SK-N-SH treated with all-trans-retinoic acid at 6 μM for 48 hours (cell line): ENCODE measurements around the gene SCRT2.

ENCODE experiments used
- ATAC-seq: fragments of 200-7000 bp; cut with Tn5 transposase; 3 replicates; pipeline ENCODE4 v1.9.1; 2020; ENCODE audit warnings: mild to moderate bottlenecking, moderate library complexity
- ARNTL ChIP-seq: fragments of 450-650 bp; formaldehyde crosslinking; IDR thresholded peaks from 2 replicates; pipeline ENCODE4 v1.5.0; 2020; ENCODE audit warnings: low read depth, mild to moderate bottlenecking, moderate library complexity, borderline replicate concordance
- BACH2 ChIP-seq: fragments of 250-450 bp; sonication (Bioruptor Pico); IDR thresholded peaks from 2 replicates; pipeline ENCODE4 v1.9.0; 2021; ENCODE audit warnings: mild to moderate bottlenecking, borderline replicate concordance
- CREB5 ChIP-seq: fragments of 250-450 bp; sonication (Bioruptor Pico); IDR thresholded peaks from 2 replicates; pipeline ENCODE4 v1.5.1; 2020; ENCODE audit warnings: low read depth, mild to moderate bottlenecking, moderate library complexity
- CSDC2 ChIP-seq: fragments of 250-450 bp; sonication (Bioruptor Pico); IDR thresholded peaks from 2 replicates; pipeline ENCODE4 v1.5.0; 2020; ENCODE audit warnings: mild to moderate bottlenecking, moderate library complexity
- ESRRG ChIP-seq: fragments of 250-450 bp; sonication (Bioruptor Pico); IDR thresholded peaks from 2 replicates; pipeline ENCODE4 v1.6.1; 2021; ENCODE audit warnings: mild to moderate bottlenecking
- GLIS3 ChIP-seq: fragments of 250-450 bp; sonication (Bioruptor Pico); IDR thresholded peaks from 2 replicates; pipeline ENCODE4 v1.5.0; 2020; ENCODE audit warnings: mild to moderate bottlenecking, moderate library complexity
- ISL1 ChIP-seq: fragments of 250-450 bp; sonication (Bioruptor Pico); IDR thresholded peaks from 2 replicates; pipeline ENCODE4 v2.1.2; 2022; ENCODE audit warnings: mild to moderate bottlenecking, moderate library complexity
- OSR1 ChIP-seq: fragments of 250-450 bp; sonication (Bioruptor Pico); IDR thresholded peaks from 2 replicates; pipeline ENCODE4 v1.8.0; 2022; ENCODE audit warnings: moderate library complexity, mild to moderate bottlenecking, inconsistent platforms
- PATZ1 ChIP-seq: fragments of 250-450 bp; sonication (Bioruptor Pico); IDR thresholded peaks from 2 replicates; pipeline ENCODE4 v1.8.0; 2020; ENCODE audit warnings: mild to moderate bottlenecking, moderate library complexity, borderline replicate concordance
- PPARA ChIP-seq: fragments of 250-450 bp; sonication (Bioruptor Pico); IDR thresholded peaks from 2 replicates; pipeline ENCODE4 v1.5.0; 2020; ENCODE audit warnings: mild to moderate bottlenecking, borderline replicate concordance
- RARB ChIP-seq: fragments of 250-450 bp; sonication (Bioruptor Pico); IDR thresholded peaks from 2 replicates; pipeline ENCODE4 v1.8.0; 2021; ENCODE audit warnings: mild to moderate bottlenecking, moderate library complexity
- SNAI2 ChIP-seq: fragments of 250-450 bp; sonication (Bioruptor Pico); IDR thresholded peaks from 2 replicates; pipeline ENCODE4 v1.5.0; 2020; ENCODE audit warnings: mild to moderate bottlenecking, moderate library complexity
- TCF4 ChIP-seq: fragments of 250-450 bp; sonication (Bioruptor Pico); IDR thresholded peaks from 2 replicates; pipeline ENCODE4 v1.8.0; 2021; ENCODE audit warnings: mild to moderate bottlenecking, moderate library complexity, borderline replicate concordance
- TOX ChIP-seq: fragments of 250-450 bp; sonication (Bioruptor Pico); IDR thresholded peaks from 2 replicates; pipeline ENCODE4 v1.8.0; 2021; ENCODE audit warnings: mild to moderate bottlenecking, moderate library complexity, borderline replicate concordance
- TSHZ2 ChIP-seq: fragments of 250-450 bp; sonication (Bioruptor Pico); IDR thresholded peaks from 2 replicates; pipeline ENCODE4 v1.5.0; 2020; ENCODE audit warnings: mild to moderate bottlenecking, moderate library complexity
- ZFP3 ChIP-seq: fragments of 250-450 bp; sonication (Bioruptor Pico); IDR thresholded peaks from 2 replicates; pipeline ENCODE4 v1.5.0; 2020; ENCODE audit warnings: mild to moderate bottlenecking, moderate library complexity
- ZFP30 ChIP-seq: fragments of 450-650 bp; formaldehyde crosslinking; IDR thresholded peaks from 2 replicates; pipeline ENCODE4 v1.5.0; 2022; ENCODE audit warnings: mild to moderate bottlenecking, moderate library complexity
- ZNF565 ChIP-seq: fragments of 450-650 bp; formaldehyde crosslinking; conservative IDR thresholded peaks from 2 replicates; pipeline ENCODE4 v1.5.0; 2020; ENCODE audit warnings: low read depth, mild to moderate bottlenecking, moderate library complexity
- ZNF70 ChIP-seq: fragments of 450-650 bp; formaldehyde crosslinking; IDR thresholded peaks from 2 replicates; pipeline ENCODE4 v1.5.0; 2020; ENCODE audit warnings: mild to moderate bottlenecking, moderate library complexity
- ZNF8 ChIP-seq: fragments of 450-650 bp; formaldehyde crosslinking; IDR thresholded peaks from 2 replicates; pipeline ENCODE4 v1.5.0; 2020; ENCODE audit warnings: mild to moderate bottlenecking, moderate library complexity
- TF ChIP-seq, protein P1 (sequence below): fragments of 250-450 bp; sonication (Bioruptor Pico); IDR thresholded peaks from 2 replicates; pipeline ENCODE4 v1.8.0; 2021; ENCODE audit warnings: low read depth, mild to moderate bottlenecking, moderate library complexity, borderline replicate concordance

The SCRT2 gene

GRCh38 chr20:622161-622560 is 53.4 kb downstream of the SCRT2 start:
- ATAC-seq = no peak
- TF ChIP-seq PATZ1 = no peak
- TF ChIP-seq TCF4 (CRISPR knock-in tag) = no peak
- TF ChIP-seq ARNTL = no peak
- TF ChIP-seq TOX = no peak
- no peak for TF ChIP-seq CREB5 (CRISPR knock-in tag)
- no peak for TF ChIP-seq ESRRG
- no peak for TF ChIP-seq ZFP3 (CRISPR knock-in tag)
- no peak for TF ChIP-seq OSR1 (CRISPR knock-in tag)
- no peak for TF ChIP-seq BACH2 (CRISPR knock-in tag)
- no peak for TF ChIP-seq TSHZ2 (CRISPR knock-in tag)
- no peak for TF ChIP-seq PPARA (CRISPR knock-in tag)
- TF ChIP-seq ZNF8 (CRISPR knock-in tag) = no peak
- no peak for TF ChIP-seq RARB (CRISPR knock-in tag)
- TF ChIP-seq ZNF70 (CRISPR knock-in tag) = no peak

GRCh38 chr20:621125-621756 is 54.4 kb downstream of the SCRT2 start:
- TF ChIP-seq SNAI2 (CRISPR knock-in tag) (no peak), GLIS3 (no peak)

DNA sequence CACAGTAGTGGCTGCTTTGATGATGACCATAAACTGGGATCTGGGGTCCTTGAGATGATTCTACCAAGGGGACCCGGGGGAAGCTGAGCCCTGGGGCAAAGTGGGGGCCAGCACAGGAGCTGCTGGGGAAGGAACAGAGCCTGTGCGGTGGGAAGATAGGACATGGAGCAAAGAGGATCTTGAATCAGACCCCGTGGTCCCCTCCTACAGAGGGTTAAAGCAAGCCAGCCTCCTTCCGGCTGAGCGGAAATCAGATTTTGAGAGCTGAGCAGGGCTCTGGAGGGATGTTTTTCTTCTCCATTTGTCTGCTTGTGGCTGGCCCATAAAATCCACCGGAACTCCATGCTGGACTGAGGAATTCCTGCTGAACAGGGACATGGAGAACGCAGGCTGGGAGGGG is 55.4 kb downstream of the SCRT2 start:
- no peak for ATAC-seq
- TF ChIP-seq ZFP30 (no peak), TCF4 (CRISPR knock-in tag) (no peak), BACH2 (CRISPR knock-in tag) (no peak)

More at GRCh38 chr20:621125-621756, 54.4 kb downstream of the SCRT2 start:
- no peak; the same call in 2 of the 3 replicates for ATAC-seq

DNA sequence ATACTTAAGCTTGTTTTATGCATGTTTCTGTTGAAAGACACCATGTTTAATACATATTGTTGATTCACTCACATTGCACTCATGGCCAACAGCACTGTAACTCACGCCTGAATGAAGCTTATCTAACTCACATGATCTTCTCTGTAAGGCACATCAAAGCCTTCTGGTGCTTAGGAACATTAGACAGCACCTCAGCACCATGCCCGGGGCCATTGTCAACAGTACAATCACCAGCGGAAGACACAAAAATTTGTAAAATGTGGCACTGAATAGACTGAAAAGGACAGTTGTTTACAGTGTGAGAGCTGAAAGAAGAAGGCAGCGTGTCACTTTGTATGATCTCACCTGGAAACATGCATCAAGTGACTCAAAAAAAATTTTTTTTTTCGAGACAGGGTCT is 56.6 kb downstream of the SCRT2 start:
- ATAC-seq = no peak
- no peak for TF ChIP-seq RARB (CRISPR knock-in tag)
- no peak for TF ChIP-seq ZNF8 (CRISPR knock-in tag)
- TF ChIP-seq ISL1 (CRISPR knock-in tag) = no peak
- TF ChIP-seq ZNF565 (CRISPR knock-in tag) = no peak
- no peak for TF ChIP-seq TOX
- TF ChIP-seq PPARA (CRISPR knock-in tag) = no peak
- TF ChIP-seq ARNTL = no peak
- no peak for TF ChIP-seq ZNF70 (CRISPR knock-in tag)
- no peak for TF ChIP-seq SNAI2 (CRISPR knock-in tag)
- TF ChIP-seq BACH2 (CRISPR knock-in tag) = no peak
- no peak for TF ChIP-seq OSR1 (CRISPR knock-in tag)
- no peak for TF ChIP-seq CSDC2 (CRISPR knock-in tag)
- TF ChIP-seq TCF4 (CRISPR knock-in tag) = no peak
- TF ChIP-seq, protein P1, sequence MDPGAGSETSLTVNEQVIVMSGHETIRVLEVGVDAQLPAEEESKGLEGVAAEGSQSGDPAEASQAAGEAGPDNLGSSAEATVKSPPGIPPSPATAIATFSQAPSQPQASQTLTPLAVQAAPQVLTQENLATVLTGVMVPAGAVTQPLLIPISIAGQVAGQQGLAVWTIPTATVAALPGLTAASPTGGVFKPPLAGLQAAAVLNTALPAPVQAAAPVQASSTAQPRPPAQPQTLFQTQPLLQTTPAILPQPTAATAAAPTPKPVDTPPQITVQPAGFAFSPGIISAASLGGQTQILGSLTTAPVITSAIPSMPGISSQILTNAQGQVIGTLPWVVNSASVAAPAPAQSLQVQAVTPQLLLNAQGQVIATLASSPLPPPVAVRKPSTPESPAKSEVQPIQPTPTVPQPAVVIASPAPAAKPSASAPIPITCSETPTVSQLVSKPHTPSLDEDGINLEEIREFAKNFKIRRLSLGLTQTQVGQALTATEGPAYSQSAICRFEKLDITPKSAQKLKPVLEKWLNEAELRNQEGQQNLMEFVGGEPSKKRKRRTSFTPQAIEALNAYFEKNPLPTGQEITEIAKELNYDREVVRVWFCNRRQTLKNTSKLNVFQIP = no peak
- no peak for TF ChIP-seq ZFP3 (CRISPR knock-in tag)
- TF ChIP-seq ESRRG = no peak
- TF ChIP-seq, all 23 proteins: peak for 0
